ENCODE measurements around the gene FAM78A.

FAM78A gene

GRCh38 chr9:131226226-131226625 lies 50.1 kb downstream of the FAM78A start:
- no peak for DNase-seq (ENCODE audit: low read depth)
- TF ChIP-seq CTCF (conservative IDR thresholded peaks at IDR 0.05; ENCODE audit: low read depth, low read length): no peak
- H3K4me3 ChIP-seq (ENCODE audit: low read length): no peak overlapping the region

DNA sequence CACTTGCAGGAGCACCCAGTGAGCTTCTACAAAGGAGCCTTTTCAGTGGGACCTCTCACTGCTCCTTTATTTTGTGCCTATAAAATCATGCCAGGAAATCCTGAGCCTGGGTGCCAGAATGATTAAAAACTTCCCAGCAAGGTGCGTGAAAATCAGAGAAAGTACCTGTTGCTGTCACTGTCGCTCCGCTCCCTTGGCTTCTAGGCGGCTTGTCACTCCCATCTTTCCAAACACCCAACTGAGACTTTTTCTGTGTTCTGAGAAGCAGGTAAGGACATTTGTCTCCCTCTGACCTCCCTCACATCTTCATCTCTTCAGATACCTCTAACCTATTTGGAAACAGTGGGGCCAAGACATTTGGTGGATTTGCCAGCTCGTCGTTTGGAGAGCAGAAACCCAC lies 53.9 kb downstream of the FAM78A start:
- no peak for DNase-seq (ENCODE audit: low read depth)
- no peak overlapping the region for H3K4me3 ChIP-seq (ENCODE audit: low read length)
- no peak for TF ChIP-seq CTCF (conservative IDR thresholded peaks at IDR 0.05; ENCODE audit: low read depth, low read length)

GRCh38 chr9:131220485-131220884 lies 55.8 kb downstream of the FAM78A start:
- no peak for DNase-seq (ENCODE audit: low read depth)
- TF ChIP-seq CTCF (conservative IDR thresholded peaks at IDR 0.05; ENCODE audit: low read depth, low read length): no peak
- H3K4me3 ChIP-seq (ENCODE audit: low read length): no peak overlapping the region

DNA sequence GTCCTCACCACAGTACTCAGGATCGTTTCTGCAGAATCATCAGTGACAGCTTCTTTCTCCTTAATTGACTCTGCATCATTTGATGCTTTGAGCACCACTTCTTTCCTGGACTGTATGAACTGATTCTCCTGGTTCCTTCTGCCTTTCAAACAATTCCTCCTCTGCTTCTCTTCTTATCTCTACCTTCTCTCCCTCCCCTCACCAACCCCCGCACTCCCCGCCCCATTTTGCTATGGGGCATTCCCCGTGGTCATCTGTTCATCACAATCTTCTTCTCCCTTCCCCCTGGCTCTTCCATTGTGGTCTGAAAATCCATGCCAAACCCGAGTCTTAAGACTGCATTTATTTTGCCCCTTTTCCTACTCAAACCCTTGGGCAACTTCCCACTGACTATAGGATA lies 57.9 kb downstream of the FAM78A start:
- H3K4me3 ChIP-seq (ENCODE audit: low read length): no peak overlapping the region
- TF ChIP-seq CTCF (conservative IDR thresholded peaks at IDR 0.05; ENCODE audit: low read depth, low read length): no peak
- DNase-seq (ENCODE audit: low read depth): no peak

DNA sequence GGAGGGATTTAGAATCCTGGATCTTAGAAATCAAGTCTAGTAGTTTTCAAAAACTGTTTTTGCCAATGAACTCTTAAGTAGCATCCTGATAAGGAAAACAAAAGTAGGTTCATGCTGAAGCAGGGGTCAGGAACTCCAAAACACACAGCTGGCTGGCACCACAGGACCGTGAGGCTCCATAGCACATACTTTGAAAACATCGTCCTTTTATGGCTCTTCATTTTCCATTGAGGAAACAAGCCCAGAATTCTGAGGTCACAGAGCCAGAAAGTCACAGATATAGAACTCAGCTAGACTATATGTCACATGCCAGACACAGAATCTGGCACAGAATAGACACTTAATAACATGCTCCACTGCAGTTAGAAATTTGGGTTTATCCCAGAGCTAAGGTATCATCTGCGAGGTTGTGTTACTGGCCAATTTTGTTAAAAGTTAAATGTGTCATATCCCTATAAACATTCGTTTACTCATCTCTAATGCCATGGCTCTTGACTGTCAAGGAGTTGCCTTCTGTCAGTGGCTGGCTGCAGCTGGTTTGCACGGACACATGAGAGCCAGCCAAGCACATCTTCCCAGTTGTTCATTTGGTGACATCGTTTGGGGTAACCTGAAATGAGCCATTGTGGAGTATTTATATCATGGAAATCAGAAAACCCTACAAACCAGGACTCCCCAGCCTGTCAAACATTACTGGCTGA lies 58.8 kb downstream of the FAM78A start:
- TF ChIP-seq CTCF (conservative IDR thresholded peaks at IDR 0.05; ENCODE audit: low read depth, low read length): no peak
- no peak for DNase-seq (ENCODE audit: low read depth)
- H3K4me3 ChIP-seq (ENCODE audit: low read length): no peak overlapping the region

- TF ChIP-seq CTCF (conservative IDR thresholded peaks at IDR 0.05; ENCODE audit: low read depth, low read length): no peak
These were observed 59.5 kb downstream of the FAM78A start for GRCh38 chr9:131216806-131217205.

DNA sequence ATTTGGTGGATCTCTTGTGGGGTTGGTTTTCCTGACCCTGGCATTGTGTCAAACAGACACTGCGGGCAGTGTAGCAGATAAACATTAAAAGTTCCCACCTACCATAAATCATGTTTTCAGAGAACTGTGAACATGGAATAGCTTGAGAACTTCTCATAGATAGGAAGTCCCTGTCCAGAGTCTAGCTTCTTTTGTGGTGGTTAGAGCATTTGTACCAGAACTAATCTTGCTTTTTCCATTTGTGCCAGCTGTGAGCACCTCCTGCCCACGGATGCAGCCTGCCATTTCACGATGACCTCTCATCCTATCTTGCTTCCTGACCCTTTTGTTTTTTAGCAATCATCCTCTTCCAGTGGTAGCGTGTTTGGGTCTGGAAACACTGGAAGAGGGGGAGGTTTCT lies 61.4 kb downstream of the FAM78A start:
- no peak for DNase-seq (ENCODE audit: low read depth)
- TF ChIP-seq CTCF (conservative IDR thresholded peaks at IDR 0.05; ENCODE audit: low read depth, low read length): no peak
- H3K4me3 ChIP-seq (ENCODE audit: low read length): no peak overlapping the region

More at GRCh38 chr9:131216806-131217205, 59.5 kb downstream of the FAM78A start:
- no peak for DNase-seq (ENCODE audit: low read depth)
- no peak overlapping the region for H3K4me3 ChIP-seq (ENCODE audit: low read length)
